K562 (cell line): Measurements from ENCODE around the gene FN3KRP. TPM values are rescaled to one million over a fixed set of nuclear protein-coding genes. Genes with fewer than 3 reads are reported as not detected.

Experiments used
- ATAC-seq: fragments of 200-7000 bp; cut with Tn5 transposase; 3 replicates; pipeline ENCODE4 v1.9.1; 2020; ENCODE audit warnings: moderate library complexity
- BruUV-seq: library from RNA; stranded (reverse); fragments of 400-500 nt; replicated peaks from 2 replicates; lab custom pipeline; 2021; lab: Mats Ljungman, UMichigan
- CTCF ChIA-PET: fragments of 300-600 bp; formaldehyde crosslinking; extraction: SDS; loops from one replicate; lab custom pipeline; 2021; ENCODE audit warnings: low intra/inter-chr PET ratio; lab: Yijun Ruan, JAX
- POLR2A ChIA-PET: fragments of 300-600, 350-650 bp; sonication (Branson Sonifier 250); formaldehyde crosslinking; extraction: SDS; loops from one replicate; lab custom pipeline; 2021; ENCODE audit warnings: antibody characterized with exemption, inconsistent platforms; lab: Yijun Ruan, JAX
- DNase-seq, 4 experiments: peaks; one replicate each; pipeline versions ENCODE4 v3.0.0 to v3.0.0-alpha.2; 2011 to 2018; ENCODE audit warnings: low spot score in 3 of 4, mixed read lengths in 3 of 4; ENCODE audit errors: extremely low read depth in 1 of 4
- FAIRE-seq: peaks from 2 replicates; lab custom pipeline; 2011; peaks lifted over from hg19 to GRCh38; lab: Jason Lieb, UNC
- H2AFZ ChIP-seq: 2 replicates; pipeline ENCODE4 v1.6.0; 2011; ENCODE audit warnings: low read depth, low read length, control low read depth, inconsistent platforms
- H3K27ac ChIP-seq: fragments of 200-600 bp; 3 replicates; pipeline ENCODE4 v1.8.0; 2011; ENCODE audit warnings: low read depth, mild to moderate bottlenecking, control low read depth, inconsistent platforms, low read length, moderate library complexity, mixed read lengths; ENCODE audit errors: extremely low read depth
- H3K27me3 ChIP-seq, 2 experiments: fragments of 300-600 bp in 1 of 2; 2 replicates in 1 of 2; 3 replicates in 1 of 2; pipeline versions ENCODE4 v1.6.0 to v1.8.0; 2011; ENCODE audit warnings: inconsistent platforms in 2 of 2, low read length in 2 of 2, mild to moderate bottlenecking in 1 of 2, mixed read lengths in 1 of 2, moderate library complexity in 1 of 2; ENCODE audit not compliant: control insufficient read depth in 2 of 2, insufficient read depth in 2 of 2
- H3K36me3 ChIP-seq: fragments of 300-600 bp; 3 replicates; pipeline ENCODE4 v1.8.0; 2011; ENCODE audit warnings: mild to moderate bottlenecking, low read length, inconsistent platforms; ENCODE audit not compliant: control insufficient read depth, insufficient read depth
- H3K4me1 ChIP-seq, 2 experiments: fragments of 200-600 bp in 1 of 2; replicated peaks in 1 of 2; 2 replicates in 1 of 2; 3 replicates in 1 of 2; pipeline versions ENCODE4 v1.5.1 to v1.8.0; 2011; ENCODE audit warnings: inconsistent platforms in 2 of 2, low read length in 2 of 2, mild to moderate bottlenecking in 1 of 2, mixed read lengths in 1 of 2, moderate library complexity in 1 of 2; ENCODE audit not compliant: control insufficient read depth in 2 of 2, insufficient read depth in 2 of 2
- H3K4me2 ChIP-seq: 2 replicates; pipeline ENCODE4 v1.6.1; 2011; ENCODE audit warnings: low read length, control low read depth, inconsistent platforms, mixed read lengths; ENCODE audit not compliant: insufficient read depth
- H3K4me3 ChIP-seq: fragments of 200-600 bp; sonication (generic), shearing (Covaris generic); 2 replicates; pipeline ENCODE4 v1.5.1; 2016; ENCODE audit warnings: control low read depth, inconsistent platforms
- H3K79me2 ChIP-seq: fragments of 200-600 bp; 3 replicates; pipeline ENCODE4 v1.8.0; 2011; ENCODE audit warnings: low read length, inconsistent platforms; ENCODE audit not compliant: control insufficient read depth, insufficient read depth
- H3K9ac ChIP-seq, 2 experiments: 2 replicates each; pipeline versions ENCODE4 v1.6.0 to v1.6.1; 2011; ENCODE audit warnings: low read depth in 2 of 2, low read length in 2 of 2, control low read depth in 1 of 2, inconsistent platforms in 1 of 2, mild to moderate bottlenecking in 1 of 2, mixed read lengths in 1 of 2; ENCODE audit not compliant: insufficient read depth in 1 of 2
- H3K9me1 ChIP-seq: one replicate; pipeline ENCODE4 v1.6.0; 2011; ENCODE audit warnings: inconsistent platforms, mild to moderate bottlenecking, low read length, moderate library complexity; ENCODE audit not compliant: control insufficient read depth, insufficient read depth
- H3K9me3 ChIP-seq: replicated peaks from 2 replicates; pipeline ENCODE4 v1.5.1; 2011; ENCODE audit warnings: low read depth, low read length, inconsistent platforms; ENCODE audit not compliant: control insufficient read depth, insufficient read depth
- H4K20me1 ChIP-seq: replicated peaks from 2 replicates; pipeline ENCODE4 v1.6.1; 2011; ENCODE audit warnings: low read length, inconsistent platforms, mixed read lengths; ENCODE audit not compliant: control insufficient read depth, insufficient read depth
- DACH1 ChIP-seq: fragments of 450-650 bp; IDR thresholded peaks from 2 replicates; pipeline ENCODE4 v1.6.1; 2018; ENCODE audit not compliant: partially characterized antibody
- DEAF1 ChIP-seq: fragments of 450-650 bp; formaldehyde crosslinking; IDR thresholded peaks from 2 replicates; pipeline ENCODE4 v1.4.0; 2020; ENCODE audit warnings: mild to moderate bottlenecking, moderate library complexity
- GTF2F1 ChIP-seq: IDR thresholded peaks from 2 replicates; pipeline ENCODE4 v1.6.1; 2011; ENCODE audit warnings: low read depth, low read length, improper control_type of control experiment
- GTF3C2 ChIP-seq: IDR thresholded peaks from 3 replicates; pipeline ENCODE4 v1.6.1; 2011; ENCODE audit warnings: borderline replicate concordance, mild to moderate bottlenecking, moderate library complexity; ENCODE audit not compliant: insufficient read length; ENCODE audit errors: extremely low read depth
- NCOA6 ChIP-seq: fragments of 450-650 bp; IDR thresholded peaks from 2 replicates; pipeline ENCODE4 v1.6.1; 2017; ENCODE audit warnings: mild to moderate bottlenecking
- RBM14 ChIP-seq: fragments of 200-400 bp; formaldehyde crosslinking; IDR thresholded peaks from 2 replicates; pipeline ENCODE4 v1.6.1; 2018; ENCODE audit warnings: low read depth, mild to moderate bottlenecking, low read length, moderate library complexity, borderline replicate concordance; ENCODE audit not compliant: insufficient read depth
- U2AF2 ChIP-seq: fragments of 200-400 bp; formaldehyde crosslinking; optimal IDR thresholded peaks from 2 replicates; pipeline ENCODE3; 2017; ENCODE audit warnings: low read depth, mild to moderate bottlenecking, low read length
- ZNF134 ChIP-seq: fragments of 250-450 bp; sonication (Bioruptor Pico); conservative IDR thresholded peaks from 2 replicates; pipeline ENCODE4 v1.4.0; 2020
- ZNF408 ChIP-seq: fragments of 250-450 bp; sonication (Bioruptor Pico); IDR thresholded peaks from 2 replicates; pipeline ENCODE4 v1.4.0; 2020; ENCODE audit warnings: low read depth, mild to moderate bottlenecking, moderate library complexity
- WGBS: fragments of 100-300 bp; shearing (Covaris generic); methylation state at CpG from one replicate; pipeline ENCODE4 v1.1.6; 2016; ENCODE audit warnings: low coverage, mixed read lengths; ENCODE audit not compliant: insufficient coverage; ENCODE audit errors: missing lambda C conversion rate; 5-methylcytosine and 5-hydroxymethylcytosine counted together
- in situ Hi-C: fragments of 300-500 bp; cut with MboI; formaldehyde crosslinking; loops from 4 replicates; pipeline ENCODE4 v1.15.0; 2018; ENCODE audit warnings: inconsistent platforms, mixed read lengths
- intact Hi-C: fragments of 100-400 bp; cut with micrococcal nuclease; formaldehyde crosslinking; loops from 2 replicates; pipeline ENCODE4 v1.14.2; 2022
- polyA plus RNA-seq, 8 experiments: library from polyadenylated mRNA; depleted of rRNA in 4 of 8; stranded (reverse) in 5 of 8; unstranded in 3 of 8; fragments of >200 nt; fragmentation: Nextera tagmentation in 2 of 8; fragmentation: Illumina TruSeq in 1 of 8; extraction: Ambion mirVana in 2 of 8; extraction: Trizol in 1 of 8; gene quantifications; 2 replicates each; pipeline versions ENCODE4 v1.2.1 to v1.2.3, GENCODE V29; 2011 to 2014; ENCODE audit warnings: inconsistent platforms in 1 of 8, missing spikeins in 1 of 8
- total RNA-seq, 7 experiments: library from RNA; depleted of rRNA in 6 of 7; stranded (reverse); fragments of >200 nt in 6 of 7; fragmentation: Illumina TruSeq in 2 of 7; extraction: Trizol in 2 of 7; gene quantifications; 2 replicates each; pipeline versions ENCODE4 v1.2.1 to v1.2.3, GENCODE V29; 2011 to 2021; ENCODE audit warnings: low replicate concordance in 1 of 7
- TF ChIP-seq, protein P1 (sequence below): fragments of 450-650 bp; formaldehyde crosslinking; IDR thresholded peaks from 2 replicates; pipeline ENCODE4 v1.4.0; 2020; ENCODE audit warnings: mild to moderate bottlenecking, mixed read lengths

The FN3KRP gene
- total and polyA plus RNA-seq, 9 of the 15 experiments (the other 6 are each of a cell fraction or from before 2014, with no cell fraction given): 2.0 to 32.1 (median 24.9) TPM

GRCh38 chr17:82756166-82756565 is 39.7 kb downstream of the FN3KRP start:
- Histone ChIP-seq H3K4me3 (no peak overlapping the region), H3K4me1 (peaks cover 24 to 31% of the 10 kb centered on the region in 2 experiments), H3K79me2 (peaks cover 47% of the 10 kb centered on the region), H3K9ac (no peak overlapping the region), H3K27ac (no peak overlapping the region), H3K36me3 (peaks cover 43% of the 10 kb centered on the region; the same call in 2 of the 3 replicates), H2AFZ (no peak overlapping the region), H4K20me1 (no peaks in the 10 kb centered on the region), H3K4me2 (no peak overlapping the region), H3K9me3 (no peaks in the 10 kb centered on the region), H3K27me3 (no peaks in the 10 kb centered on the region), H3K9me1 (peaks cover 2% of the 10 kb centered on the region)
- in situ Hi-C loops (no loop called here), intact Hi-C loops (no loop called here)
- no peak for FAIRE-seq
- ATAC-seq: no peak
- DNase-seq: no peak
- TF ChIP-seq RBM14 (no peak), GTF2F1 (no peak), DACH1 (no peak), NCOA6 (no peak), GTF3C2 (no peak), ZNF408 (CRISPR knock-in tag) (no peak), ZNF134 (CRISPR knock-in tag) (no peak), DEAF1 (no peak), U2AF2 (no peak)
- TF ChIP-seq, protein P1, sequence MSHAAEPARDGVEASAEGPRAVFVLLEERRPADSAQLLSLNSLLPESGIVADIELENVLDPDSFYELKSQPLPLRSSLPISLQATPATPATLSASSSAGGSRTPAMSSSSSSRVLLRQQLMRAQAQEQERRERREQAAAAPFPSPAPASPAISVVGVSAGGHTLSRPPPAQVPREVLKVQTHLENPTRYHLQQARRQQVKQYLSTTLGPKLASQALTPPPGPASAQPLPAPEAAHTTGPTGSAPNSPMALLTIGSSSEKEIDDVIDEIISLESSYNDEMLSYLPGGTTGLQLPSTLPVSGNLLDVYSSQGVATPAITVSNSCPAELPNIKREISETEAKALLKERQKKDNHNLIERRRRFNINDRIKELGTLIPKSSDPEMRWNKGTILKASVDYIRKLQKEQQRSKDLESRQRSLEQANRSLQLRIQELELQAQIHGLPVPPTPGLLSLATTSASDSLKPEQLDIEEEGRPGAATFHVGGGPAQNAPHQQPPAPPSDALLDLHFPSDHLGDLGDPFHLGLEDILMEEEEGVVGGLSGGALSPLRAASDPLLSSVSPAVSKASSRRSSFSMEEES (CRISPR knock-in tag): no peak
- WGBS: 87% methylated on average over 7 of the region's 7 CpGs
- POLR2A ChIA-PET: interaction anchor here (0.8 to 1.0 kb wide), 2 partner anchors 130 to 390 kb away, joined by 3 to 4 read pairs; no protein-coding TSS in a partner anchor
- CTCF ChIA-PET: no interaction called here
- BruUV-seq: no TSS peak
